Neutrophil (primary cell): ENCODE data around the gene SLC28A1.

Source experiments
- H3K27ac ChIP-seq: fragments of 200-600 bp; sonication (generic); 2 replicates; pipeline ENCODE4 v1.5.1; 2016; ENCODE audit warnings: mild to moderate bottlenecking, moderate library complexity
- H3K27me3 ChIP-seq: fragments of 200-600 bp; sonication (generic); 2 replicates; pipeline ENCODE4 v1.6.0; 2016; ENCODE audit warnings: mild to moderate bottlenecking
- H3K36me3 ChIP-seq: fragments of 200-600 bp; sonication (generic); 2 replicates; pipeline ENCODE4 v1.5.1; 2017
- H3K4me1 ChIP-seq, 2 experiments: fragments of 200-600 bp in 1 of 2; sonication (generic) in 1 of 2; 1 replicate in 1 of 2; 2 replicates in 1 of 2; pipeline versions ENCODE4 v1.5.1 to v1.6.1; 2013 to 2016; ENCODE audit warnings: low read depth in 1 of 2, low read length in 1 of 2, mild to moderate bottlenecking in 1 of 2, moderate library complexity in 1 of 2; ENCODE audit not compliant: control insufficient read depth in 1 of 2, insufficient read depth in 1 of 2
- H3K4me3 ChIP-seq, 2 experiments: fragments of 200-600 bp in 1 of 2; sonication (generic) in 1 of 2; 1 replicate in 1 of 2; 2 replicates in 1 of 2; pipeline ENCODE4 v1.5.1; 2013 to 2016; ENCODE audit warnings: low read depth in 1 of 2, low read length in 1 of 2, mild to moderate bottlenecking in 1 of 2, moderate library complexity in 1 of 2
- H3K9me3 ChIP-seq: fragments of 200-600 bp; sonication (generic); 2 replicates; pipeline ENCODE4 v1.5.1; 2016
- TF ChIP-seq, protein P1 (sequence below): fragments of 200-600 bp; sonication (generic); IDR thresholded peaks from 2 replicates; pipeline ENCODE4 v1.5.1; 2016; ENCODE audit warnings: antibody characterized with exemption

The SLC28A1 gene

DNA sequence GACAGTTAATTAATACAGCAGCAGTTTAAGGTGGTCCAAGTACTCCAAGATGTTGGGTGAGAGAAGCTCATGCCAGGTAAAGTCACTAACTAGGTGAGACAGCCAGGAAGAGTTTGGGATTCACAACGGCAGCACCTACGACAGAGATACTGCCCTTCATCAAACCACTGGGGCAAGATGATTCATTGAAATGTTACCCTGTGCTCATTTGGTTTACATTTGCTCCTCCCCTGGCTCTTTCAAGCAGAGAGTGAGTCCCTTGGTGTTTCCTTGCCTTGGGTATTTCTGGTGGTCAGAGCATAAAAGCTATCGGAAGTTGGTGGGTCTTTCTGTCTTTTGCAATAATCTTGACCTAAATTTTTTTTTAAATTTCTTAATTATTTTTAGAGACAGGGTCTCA lies 77.2 kb downstream of the SLC28A1 start:
- TF ChIP-seq, protein P1, sequence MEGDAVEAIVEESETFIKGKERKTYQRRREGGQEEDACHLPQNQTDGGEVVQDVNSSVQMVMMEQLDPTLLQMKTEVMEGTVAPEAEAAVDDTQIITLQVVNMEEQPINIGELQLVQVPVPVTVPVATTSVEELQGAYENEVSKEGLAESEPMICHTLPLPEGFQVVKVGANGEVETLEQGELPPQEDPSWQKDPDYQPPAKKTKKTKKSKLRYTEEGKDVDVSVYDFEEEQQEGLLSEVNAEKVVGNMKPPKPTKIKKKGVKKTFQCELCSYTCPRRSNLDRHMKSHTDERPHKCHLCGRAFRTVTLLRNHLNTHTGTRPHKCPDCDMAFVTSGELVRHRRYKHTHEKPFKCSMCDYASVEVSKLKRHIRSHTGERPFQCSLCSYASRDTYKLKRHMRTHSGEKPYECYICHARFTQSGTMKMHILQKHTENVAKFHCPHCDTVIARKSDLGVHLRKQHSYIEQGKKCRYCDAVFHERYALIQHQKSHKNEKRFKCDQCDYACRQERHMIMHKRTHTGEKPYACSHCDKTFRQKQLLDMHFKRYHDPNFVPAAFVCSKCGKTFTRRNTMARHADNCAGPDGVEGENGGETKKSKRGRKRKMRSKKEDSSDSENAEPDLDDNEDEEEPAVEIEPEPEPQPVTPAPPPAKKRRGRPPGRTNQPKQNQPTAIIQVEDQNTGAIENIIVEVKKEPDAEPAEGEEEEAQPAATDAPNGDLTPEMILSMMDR: no peak

DNA sequence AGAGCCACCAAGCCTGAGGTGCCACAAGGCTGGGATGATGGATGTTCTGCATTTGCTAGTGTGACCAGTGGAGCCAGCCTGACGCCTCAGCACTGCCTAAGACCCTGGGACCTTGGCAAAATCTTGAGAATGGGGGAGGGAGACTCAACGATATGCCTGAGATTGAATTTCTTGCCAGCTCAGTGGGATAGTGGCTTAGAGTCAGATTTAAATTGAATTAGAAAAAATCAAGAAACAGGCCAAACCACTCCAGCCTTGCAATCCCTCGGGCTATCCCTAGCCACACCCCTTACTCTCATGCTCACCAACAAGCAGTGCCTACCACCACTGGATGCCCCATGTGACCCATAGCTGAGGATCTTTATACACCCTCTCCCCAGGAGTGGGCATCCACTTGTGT lies 78.5 kb downstream of the SLC28A1 start:
- peaks cover 16 to 18% of the 10 kb centered on the region in 2 experiments for H3K4me1 ChIP-seq
- H3K27ac ChIP-seq: no peak overlapping the region
- H3K36me3 ChIP-seq: no peaks in the 10 kb centered on the region
- no peaks in the 10 kb centered on the region for H3K9me3 ChIP-seq
- no peaks in the 10 kb centered on the region for H3K27me3 ChIP-seq
- TF ChIP-seq, protein P1: no peak
- no peak overlapping the region for H3K4me3 ChIP-seq

More for the DNA sequence above, 77.2 kb downstream of the SLC28A1 start:
- Histone ChIP-seq H3K4me3 (no peak overlapping the region), H3K4me1 (peaks cover 16 to 18% of the 10 kb centered on the region in 2 experiments), H3K36me3 (no peaks in the 10 kb centered on the region), H3K27ac (no peak overlapping the region), H3K9me3 (no peaks in the 10 kb centered on the region), H3K27me3 (no peaks in the 10 kb centered on the region)

DNA sequence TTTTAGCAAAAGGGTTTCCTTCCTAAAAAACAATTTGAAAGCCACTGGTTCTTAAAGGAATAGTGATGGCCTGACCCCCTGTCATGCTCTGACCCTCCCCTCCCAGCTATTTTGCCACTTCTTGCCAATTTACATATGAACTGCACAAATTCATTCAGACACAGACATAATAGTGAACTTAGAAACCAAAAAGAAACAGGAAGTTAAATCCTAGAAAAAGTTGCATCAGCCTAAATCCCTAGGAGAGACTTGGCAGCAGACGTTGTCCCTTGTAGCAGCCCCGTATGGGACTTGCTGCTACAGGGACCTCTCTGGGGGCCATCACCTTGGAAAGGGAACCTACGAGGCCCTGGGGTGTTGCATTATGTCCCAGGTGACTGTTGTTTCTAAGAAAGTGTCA lies 82.9 kb downstream of the SLC28A1 start:
- Histone ChIP-seq H3K27me3 (no peaks in the 10 kb centered on the region), H3K9me3 (no peaks in the 10 kb centered on the region), H3K36me3 (no peaks in the 10 kb centered on the region), H3K27ac (no peak overlapping the region), H3K4me3 (no peak overlapping the region), H3K4me1 (no peaks in the 10 kb centered on the region)
- TF ChIP-seq, protein P1: no peak

DNA sequence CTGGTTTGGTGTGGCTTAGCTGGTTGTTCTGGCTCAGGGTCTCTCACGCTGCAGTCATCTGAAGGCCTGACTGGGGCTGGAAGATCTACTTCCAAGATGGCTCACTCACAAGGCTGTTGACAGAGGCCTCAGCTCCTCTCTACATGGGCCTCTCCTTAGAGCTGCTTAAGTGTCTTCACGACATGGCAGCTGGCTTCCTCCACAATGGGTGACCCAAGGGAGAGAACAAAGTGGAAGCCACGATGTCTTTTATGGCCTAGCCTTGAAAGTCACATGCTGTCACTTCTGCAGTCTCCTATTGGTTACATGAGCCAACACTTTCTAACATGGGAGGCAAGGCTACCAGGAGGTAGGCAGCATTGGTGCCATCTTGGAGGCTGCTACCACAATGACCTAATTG lies 83.8 kb downstream of the SLC28A1 start:
- H3K27ac ChIP-seq: no peak overlapping the region
- no peaks in the 10 kb centered on the region for H3K36me3 ChIP-seq
- TF ChIP-seq, protein P1: no peak
- H3K4me1 ChIP-seq: no peaks in the 10 kb centered on the region
- no peaks in the 10 kb centered on the region for H3K27me3 ChIP-seq
- H3K4me3 ChIP-seq: no peak overlapping the region
- H3K9me3 ChIP-seq: no peaks in the 10 kb centered on the region

DNA sequence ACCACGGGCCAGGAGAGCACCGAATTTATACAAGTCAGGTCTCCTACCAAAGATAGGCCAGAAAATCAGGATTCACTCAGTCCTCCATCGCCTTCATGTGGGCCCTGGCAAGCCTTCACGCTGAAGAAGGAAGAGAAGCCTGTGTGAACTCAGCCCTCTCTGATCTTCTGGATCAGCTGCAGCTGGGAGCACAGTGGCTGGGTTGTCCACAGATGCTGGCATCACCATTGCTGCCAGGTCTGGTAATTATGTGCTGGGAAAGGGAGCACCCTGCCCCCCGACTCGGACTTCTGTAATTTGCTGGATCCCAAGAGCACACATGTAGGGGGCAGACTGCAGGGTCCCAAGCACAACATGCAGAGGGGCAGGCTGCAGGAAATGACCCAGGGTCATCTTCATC lies 84.8 kb downstream of the SLC28A1 start:
- TF ChIP-seq, protein P1: no peak

DNA sequence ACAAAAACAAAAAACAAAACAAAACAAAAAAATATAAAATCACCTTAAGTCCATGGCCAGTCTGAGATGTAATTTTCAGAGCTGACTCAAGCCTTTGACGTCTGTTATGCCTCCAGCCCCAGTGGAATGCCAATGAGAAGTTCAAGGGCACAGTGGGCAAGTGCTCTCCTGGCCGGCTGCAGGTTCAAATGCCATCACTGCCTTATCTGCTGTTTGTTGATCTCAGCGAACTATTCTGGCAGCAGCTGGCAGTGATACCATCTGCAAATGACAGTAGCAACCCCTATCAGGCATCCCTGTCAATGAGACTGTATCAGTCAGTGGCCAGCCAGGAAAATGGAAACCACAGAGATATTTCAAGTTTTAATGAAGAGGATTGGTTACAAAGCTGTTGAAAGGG lies 86.4 kb downstream of the SLC28A1 start:
- H3K9me3 ChIP-seq: no peaks in the 10 kb centered on the region
- no peak overlapping the region for H3K27ac ChIP-seq
- H3K4me3 ChIP-seq: no peak overlapping the region
- TF ChIP-seq, protein P1: no peak
- H3K4me1 ChIP-seq: no peaks in the 10 kb centered on the region
- no peaks in the 10 kb centered on the region for H3K27me3 ChIP-seq
- H3K36me3 ChIP-seq: no peaks in the 10 kb centered on the region

More for the DNA sequence above, 84.8 kb downstream of the SLC28A1 start:
- no peaks in the 10 kb centered on the region for H3K27me3 ChIP-seq
- H3K4me3 ChIP-seq: no peak overlapping the region
- H3K4me1 ChIP-seq: no peaks in the 10 kb centered on the region
- no peak overlapping the region for H3K27ac ChIP-seq
- no peaks in the 10 kb centered on the region for H3K9me3 ChIP-seq
- no peaks in the 10 kb centered on the region for H3K36me3 ChIP-seq
